IMR-90 (cell line): Measurements from ENCODE around the gene PALS1. TPM values are rescaled to one million over a fixed set of nuclear protein-coding genes. Genes with fewer than 3 reads are reported as not detected.
A peak's percentile ranks its signal among the peaks of the same experiment; 100 is the strongest.

Experiments
- ATAC-seq: fragments of 200-7000 bp; cut with Tn5 transposase; 2 replicates; pipeline ENCODE4 v1.9.1; 2020; ENCODE audit warnings: low read depth, mild to moderate bottlenecking, moderate library complexity
- BruUV-seq: library from RNA; stranded (reverse); fragments of 400-500 nt; replicated peaks from 2 replicates; lab custom pipeline; 2021; lab: Mats Ljungman, UMichigan
- CTCF ChIA-PET: fragments of 300-600 bp; formaldehyde crosslinking; extraction: SDS; loops from one replicate; lab custom pipeline; 2021; ENCODE audit warnings: antibody characterized with exemption; lab: Yijun Ruan, JAX
- POLR2A ChIA-PET: fragments of 300-600 bp; sonication (Branson Sonifier 250); formaldehyde crosslinking; loops from one replicate; lab custom pipeline; 2022; ENCODE audit warnings: antibody characterized with exemption; ENCODE audit not compliant: unreplicated experiment; lab: Charles Lee
- DNase-seq: peaks from one replicate; pipeline ENCODE4 v3.0.0; 2013
- H2AFZ ChIP-seq: replicated peaks from 2 replicates; pipeline ENCODE3; 2013; ENCODE audit warnings: low read length, mild to moderate bottlenecking; ENCODE audit not compliant: poor library complexity
- H2AK5ac ChIP-seq: 2 replicates; pipeline ENCODE4 v1.6.1; 2013; ENCODE audit warnings: low read depth, low read length, inconsistent platforms
- H2AK9ac ChIP-seq: replicated peaks from 2 replicates; pipeline ENCODE3; 2013; ENCODE audit warnings: mild to moderate bottlenecking, low read depth, low read length, moderate library complexity; ENCODE audit not compliant: poor library complexity
- H2BK120ac ChIP-seq: 2 replicates; pipeline ENCODE4 v1.6.1; 2013; ENCODE audit warnings: low read depth, low read length, inconsistent platforms
- H2BK15ac ChIP-seq: 3 replicates; pipeline ENCODE4 v1.6.1; 2013; ENCODE audit warnings: low read depth, low read length, inconsistent platforms
- H2BK20ac ChIP-seq: 2 replicates; pipeline ENCODE4 v1.6.1; 2013; ENCODE audit warnings: low read depth, mild to moderate bottlenecking, inconsistent platforms, low read length, moderate library complexity
- H2BK5ac ChIP-seq: 2 replicates; pipeline ENCODE4 v1.6.1; 2013; ENCODE audit warnings: mild to moderate bottlenecking, low read depth, low read length, inconsistent platforms; ENCODE audit not compliant: poor library complexity, severe bottlenecking
- H3K14ac ChIP-seq: replicated peaks from 2 replicates; pipeline ENCODE4 v1.6.1; 2013; ENCODE audit warnings: low read depth, low read length, inconsistent platforms
- H3K18ac ChIP-seq: 2 replicates; pipeline ENCODE4 v1.6.1; 2013; ENCODE audit warnings: low read depth, low read length, control low read depth
- H3K23ac ChIP-seq: 2 replicates; pipeline ENCODE4 v1.6.1; 2013; ENCODE audit warnings: low read depth, low read length, inconsistent platforms
- H3K27ac ChIP-seq: 2 replicates; pipeline ENCODE4 v1.5.1; 2013; ENCODE audit warnings: mild to moderate bottlenecking, control low read depth, low read length; ENCODE audit not compliant: insufficient read depth
- H3K27me3 ChIP-seq: 2 replicates; pipeline ENCODE4 v1.6.1; 2013; ENCODE audit warnings: low read length; ENCODE audit not compliant: control insufficient read depth, insufficient read depth
- H3K36me3 ChIP-seq: 2 replicates; pipeline ENCODE4 v1.6.1; 2013; ENCODE audit warnings: low read length, mixed read lengths; ENCODE audit not compliant: control insufficient read depth, insufficient read depth
- H3K4ac ChIP-seq: 2 replicates; pipeline ENCODE4 v1.6.1; 2013; ENCODE audit warnings: low read depth, low read length, inconsistent platforms
- H3K4me1 ChIP-seq: 2 replicates; pipeline ENCODE4 v1.6.1; 2013; ENCODE audit warnings: low read length, mixed read lengths; ENCODE audit not compliant: control insufficient read depth, insufficient read depth
- H3K4me2 ChIP-seq: 2 replicates; pipeline ENCODE4 v1.6.1; 2013; ENCODE audit warnings: low read depth, mild to moderate bottlenecking, control low read depth, low read length, moderate library complexity
- H3K4me3 ChIP-seq: 2 replicates; pipeline ENCODE4 v1.5.1; 2013; ENCODE audit warnings: low read depth, mild to moderate bottlenecking, control low read depth, low read length, moderate library complexity; ENCODE audit not compliant: insufficient read depth
- H3K56ac ChIP-seq: 2 replicates; pipeline ENCODE4 v1.6.1; 2013; ENCODE audit warnings: low read length, inconsistent platforms; ENCODE audit not compliant: insufficient read depth; ENCODE audit errors: extremely low read depth
- H3K79me1 ChIP-seq, 2 experiments: 2 replicates each; pipeline ENCODE4 v1.6.1; 2013; ENCODE audit warnings: low read length in 2 of 2, inconsistent platforms in 1 of 2, low read depth in 1 of 2
- H3K9ac ChIP-seq: 2 replicates; pipeline ENCODE4 v1.6.1; 2013; ENCODE audit warnings: low read depth, low read length, control low read depth
- H3K9me1 ChIP-seq: 2 replicates; pipeline ENCODE4 v1.6.1; 2013; ENCODE audit warnings: low read length, inconsistent platforms; ENCODE audit not compliant: insufficient read depth
- H3K9me3 ChIP-seq: 2 replicates; pipeline ENCODE4 v1.6.1; 2013; ENCODE audit warnings: low read length; ENCODE audit not compliant: control insufficient read depth, insufficient read depth
- H4K20me1 ChIP-seq: 2 replicates; pipeline ENCODE4 v1.6.1; 2013; ENCODE audit warnings: low read length, inconsistent platforms; ENCODE audit not compliant: insufficient read depth
- H4K5ac ChIP-seq: 2 replicates; pipeline ENCODE4 v1.6.1; 2013; ENCODE audit warnings: mild to moderate bottlenecking, low read depth, low read length, control low read depth
- H4K8ac ChIP-seq, 2 experiments: 2 replicates each; pipeline ENCODE4 v1.6.1; 2013; ENCODE audit warnings: low read depth in 2 of 2, low read length in 2 of 2, control low read depth in 1 of 2, inconsistent platforms in 1 of 2
- H4K91ac ChIP-seq: 2 replicates; pipeline ENCODE4 v1.6.1; 2013; ENCODE audit warnings: low read depth, low read length, inconsistent platforms; ENCODE audit not compliant: insufficient read depth
- BHLHE40 ChIP-seq: fragments of 150-350 bp; IDR thresholded peaks from 2 replicates; pipeline ENCODE4 v1.6.1; 2016; ENCODE audit warnings: mild to moderate bottlenecking, low read depth, low read length
- CEBPB ChIP-seq: IDR thresholded peaks from 2 replicates; pipeline ENCODE4 v1.6.1; 2012; ENCODE audit warnings: low read depth, low read length, improper control_type of control experiment
- CHD1 ChIP-seq: IDR thresholded peaks from 2 replicates; pipeline ENCODE4 v1.6.1; 2012; ENCODE audit warnings: low read depth, low read length, improper control_type of control experiment
- FOS ChIP-seq: fragments of 150-350 bp; IDR thresholded peaks from 2 replicates; pipeline ENCODE4 v1.6.1; 2016; ENCODE audit warnings: low read depth, low read length
- MAFK ChIP-seq: IDR thresholded peaks from 2 replicates; pipeline ENCODE4 v1.6.1; 2012; ENCODE audit warnings: low read depth, low read length, improper control_type of control experiment
- MXI1 ChIP-seq: IDR thresholded peaks from 2 replicates; pipeline ENCODE4 v1.6.1; 2012; ENCODE audit warnings: low read depth, mild to moderate bottlenecking, low read length, moderate library complexity, borderline replicate concordance
- NFE2L2 ChIP-seq: fragments of 150-350 bp; IDR thresholded peaks from 2 replicates; pipeline ENCODE4 v1.6.1; 2016; ENCODE audit warnings: low read depth, mild to moderate bottlenecking, low read length
- POLR2A ChIP-seq: IDR thresholded peaks from 2 replicates; pipeline ENCODE4 v1.6.1; 2012; ENCODE audit warnings: mild to moderate bottlenecking, low read depth, low read length
- RAD21 ChIP-seq: IDR thresholded peaks from 2 replicates; pipeline ENCODE4 v1.6.1; 2012; ENCODE audit warnings: low read length, improper control_type of control experiment
- RCOR1 ChIP-seq: IDR thresholded peaks from 2 replicates; pipeline ENCODE4 v1.6.1; 2012; ENCODE audit warnings: mild to moderate bottlenecking, low read length, improper control_type of control experiment; ENCODE audit not compliant: insufficient replicate concordance
- RFX5 ChIP-seq: IDR thresholded peaks from 2 replicates; pipeline ENCODE4 v1.8.0; 2012; ENCODE audit warnings: low read depth, mild to moderate bottlenecking, low read length, moderate library complexity
- SMC3 ChIP-seq: fragments of 150-350 bp; IDR thresholded peaks from 2 replicates; pipeline ENCODE4 v1.6.1; 2016; ENCODE audit warnings: low read depth, mild to moderate bottlenecking, antibody characterized with exemption, low read length, moderate library complexity
- WGBS, 2 experiments: methylation state at CpG; one replicate each; pipeline versions ENCODE4 v1.1.5 to v1.1.7; 2013; ENCODE audit warnings: missing lambda C conversion rate in 2 of 2; ENCODE audit not compliant: insufficient read length in 1 of 2; ENCODE audit errors: extremely low coverage in 2 of 2; 5-methylcytosine and 5-hydroxymethylcytosine counted together
- dilution Hi-C: fragments of 300-500 bp; cut with HindIII; formaldehyde crosslinking; loops from one replicate; pipeline ENCODE4 v1.14.3; 2018; ENCODE audit warnings: low sequenced_read_pairs; ENCODE audit not compliant: unreplicated experiment
- in situ Hi-C: fragments of 300-500 bp; cut with MboI; formaldehyde crosslinking; loops from 3 replicates; pipeline ENCODE4 v1.14.3; 2019; ENCODE audit warnings: low sequenced_read_pairs, inconsistent platforms, mixed read lengths
- intact Hi-C: fragments of 100-400 bp; cut with micrococcal nuclease; formaldehyde crosslinking; loops from 2 replicates; pipeline ENCODE4 v1.10.0; 2022
- polyA plus RNA-seq, 3 experiments: library from polyadenylated mRNA; depleted of rRNA; stranded (reverse); fragments of >200 nt; gene quantifications; 2 replicates each; pipeline ENCODE4 v1.2.3, GENCODE V29; 2012; ENCODE audit warnings: low replicate concordance in 1 of 3
- total RNA-seq: library from RNA; depleted of rRNA; stranded (reverse); fragments of >200 nt; gene quantifications from 2 replicates; pipeline ENCODE4 v1.2.3, GENCODE V29; 2012
- TF ChIP-seq, protein P1 (sequence below): conservative IDR thresholded peaks from 2 replicates; pipeline ENCODE4 v1.5.1; 2012; ENCODE audit warnings: mild to moderate bottlenecking, low read depth, low read length, improper control_type of control experiment
- TF ChIP-seq, protein P2 (sequence below): fragments of 150-350 bp; IDR thresholded peaks from 2 replicates; pipeline ENCODE4 v1.6.1; 2017; ENCODE audit warnings: mild to moderate bottlenecking, antibody characterized with exemption, low read length, low read depth
- TF ChIP-seq, protein P3 (sequence below): fragments of 150-350 bp; IDR thresholded peaks from 2 replicates; pipeline ENCODE4 v1.6.1; 2016; ENCODE audit warnings: low read depth, mild to moderate bottlenecking, low read length, moderate library complexity, borderline replicate concordance

The PALS1 gene
- total and polyA plus RNA-seq, 2 of the 4 experiments (the other 2 are of a cell fraction): 17.7 to 40.1 TPM

DNA sequence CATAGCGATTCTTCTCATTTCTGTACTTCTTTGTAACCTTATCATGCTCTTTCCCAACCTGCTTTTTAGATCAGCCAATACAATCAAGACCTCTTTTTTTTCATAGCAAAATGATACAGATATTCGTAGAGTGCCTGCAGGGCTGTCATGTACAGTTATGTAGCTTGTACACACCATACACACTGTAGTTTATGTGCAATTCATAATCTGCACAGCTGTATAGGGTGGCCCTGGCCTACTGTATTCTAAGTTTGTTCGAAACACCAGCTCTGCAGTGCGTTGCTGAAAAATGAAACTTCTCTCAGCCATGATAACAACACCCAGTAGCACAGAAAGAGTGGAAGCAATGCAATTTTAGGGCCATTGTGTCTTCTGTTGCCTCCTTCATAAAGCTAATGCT is 15.7 kb upstream of the PALS1 start:
- ChIA-PET CTCF (no interaction called here), POLR2A (no interaction called here)
- in situ Hi-C loops: no loop called here
- TF ChIP-seq RFX5 (no peak), NFE2L2 (no peak), SMC3 (no peak), CHD1 (no peak), MAFK (no peak), RAD21 (no peak), FOS (no peak), BHLHE40 (no peak), MXI1 (no peak), CEBPB (no peak), RCOR1 (no peak), POLR2A (no peak)
- TF ChIP-seq, protein P1, sequence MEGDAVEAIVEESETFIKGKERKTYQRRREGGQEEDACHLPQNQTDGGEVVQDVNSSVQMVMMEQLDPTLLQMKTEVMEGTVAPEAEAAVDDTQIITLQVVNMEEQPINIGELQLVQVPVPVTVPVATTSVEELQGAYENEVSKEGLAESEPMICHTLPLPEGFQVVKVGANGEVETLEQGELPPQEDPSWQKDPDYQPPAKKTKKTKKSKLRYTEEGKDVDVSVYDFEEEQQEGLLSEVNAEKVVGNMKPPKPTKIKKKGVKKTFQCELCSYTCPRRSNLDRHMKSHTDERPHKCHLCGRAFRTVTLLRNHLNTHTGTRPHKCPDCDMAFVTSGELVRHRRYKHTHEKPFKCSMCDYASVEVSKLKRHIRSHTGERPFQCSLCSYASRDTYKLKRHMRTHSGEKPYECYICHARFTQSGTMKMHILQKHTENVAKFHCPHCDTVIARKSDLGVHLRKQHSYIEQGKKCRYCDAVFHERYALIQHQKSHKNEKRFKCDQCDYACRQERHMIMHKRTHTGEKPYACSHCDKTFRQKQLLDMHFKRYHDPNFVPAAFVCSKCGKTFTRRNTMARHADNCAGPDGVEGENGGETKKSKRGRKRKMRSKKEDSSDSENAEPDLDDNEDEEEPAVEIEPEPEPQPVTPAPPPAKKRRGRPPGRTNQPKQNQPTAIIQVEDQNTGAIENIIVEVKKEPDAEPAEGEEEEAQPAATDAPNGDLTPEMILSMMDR: no peak
- TF ChIP-seq, protein P2, sequence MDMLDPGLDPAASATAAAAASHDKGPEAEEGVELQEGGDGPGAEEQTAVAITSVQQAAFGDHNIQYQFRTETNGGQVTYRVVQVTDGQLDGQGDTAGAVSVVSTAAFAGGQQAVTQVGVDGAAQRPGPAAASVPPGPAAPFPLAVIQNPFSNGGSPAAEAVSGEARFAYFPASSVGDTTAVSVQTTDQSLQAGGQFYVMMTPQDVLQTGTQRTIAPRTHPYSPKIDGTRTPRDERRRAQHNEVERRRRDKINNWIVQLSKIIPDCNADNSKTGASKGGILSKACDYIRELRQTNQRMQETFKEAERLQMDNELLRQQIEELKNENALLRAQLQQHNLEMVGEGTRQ: no peak
- TF ChIP-seq, protein P3, sequence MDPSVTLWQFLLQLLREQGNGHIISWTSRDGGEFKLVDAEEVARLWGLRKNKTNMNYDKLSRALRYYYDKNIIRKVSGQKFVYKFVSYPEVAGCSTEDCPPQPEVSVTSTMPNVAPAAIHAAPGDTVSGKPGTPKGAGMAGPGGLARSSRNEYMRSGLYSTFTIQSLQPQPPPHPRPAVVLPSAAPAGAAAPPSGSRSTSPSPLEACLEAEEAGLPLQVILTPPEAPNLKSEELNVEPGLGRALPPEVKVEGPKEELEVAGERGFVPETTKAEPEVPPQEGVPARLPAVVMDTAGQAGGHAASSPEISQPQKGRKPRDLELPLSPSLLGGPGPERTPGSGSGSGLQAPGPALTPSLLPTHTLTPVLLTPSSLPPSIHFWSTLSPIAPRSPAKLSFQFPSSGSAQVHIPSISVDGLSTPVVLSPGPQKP: no peak
- no peak overlapping the region for H2AK9ac ChIP-seq
- H3K14ac ChIP-seq: 0 out of 2 replicates have a peak overlapping the region, but pooled peaks have one; percentile 30
- H2BK15ac ChIP-seq: peak overlapping the region; percentile 8; the same call in 1 of the 3 replicates
- H3K9me3 ChIP-seq: no peaks in the 10 kb centered on the region
- intact Hi-C loops: no loop called here
- H2BK20ac ChIP-seq: peak overlapping the region; percentile 57; the same call in 1 of the 2 replicates
- H3K4me1 ChIP-seq: peaks cover 5% of the 10 kb centered on the region; the same call in 1 of the 2 replicates
- H3K27ac ChIP-seq: no peak overlapping the region
- no peak overlapping the region for H3K4ac ChIP-seq
- peaks cover 2% of the 10 kb centered on the region; the same call in 1 of the 2 replicates for H3K9me1 ChIP-seq
- H4K8ac ChIP-seq: peak overlapping the region in 1 of 2 experiments; percentile 14; a peak in 1 of 4 replicates
- no TSS peak for BruUV-seq
- no peak overlapping the region for H2BK5ac ChIP-seq
- H3K4me2 ChIP-seq: no peak overlapping the region
- ATAC-seq (no peak), DNase-seq (no peak)
- no peaks in the 10 kb centered on the region for H3K36me3 ChIP-seq
- no peak overlapping the region for H2BK120ac ChIP-seq
- H3K9ac ChIP-seq: no peak overlapping the region
- no peak overlapping the region for H3K56ac ChIP-seq
- dilution Hi-C loops: no loop called here
- no peaks in the 10 kb centered on the region for H4K20me1 ChIP-seq
- no peak overlapping the region for H4K5ac ChIP-seq
- no peak overlapping the region; the same call in 1 of the 2 replicates for H2AK5ac ChIP-seq
- no CpG with 5 or more reads among the region's 4 CpGs for WGBS, 2 experiments
- H3K27me3 ChIP-seq: no peaks in the 10 kb centered on the region
- no peak overlapping the region for H3K18ac ChIP-seq
- no peak overlapping the region for H3K4me3 ChIP-seq
- H2AFZ ChIP-seq: peak overlapping the region; percentile 66
- H4K91ac ChIP-seq: no peak overlapping the region
- no peak overlapping the region for H3K23ac ChIP-seq
- no peaks in the 10 kb centered on the region for H3K79me1 ChIP-seq
